ENCODE measurements around the gene PEA15.
A peak's percentile ranks its signal among the peaks of the same experiment; 100 is the strongest.

The PEA15 gene

GRCh38 chr1:160205242-160206035 is at the start of gene PEA15:
PEA15 (plus strand) TSS chr1:160205384; CDS start chr1:160211545, 6,161 bp downstream.
- DNase-seq (ENCODE audit: low spot score): peak; percentile 83

- no peak for DNase-seq (ENCODE audit: low spot score)
These were observed 48.8 kb upstream of the PEA15 start for GRCh38 chr1:160156361-160156760.

GRCh38 chr1:160157174-160157573 is 48.0 kb upstream of the PEA15 start:
- DNase-seq (ENCODE audit: low spot score): no peak

GRCh38 chr1:160158031-160158430 is 47.2 kb upstream of the PEA15 start:
- DNase-seq (ENCODE audit: low spot score): no peak

GRCh38 chr1:160158534-160158933 is 46.6 kb upstream of the PEA15 start:
- DNase-seq (ENCODE audit: low spot score): no peak

- no peak for DNase-seq (ENCODE audit: low spot score)
These were observed 45.3 kb upstream of the PEA15 start for GRCh38 chr1:160159846-160160245.

GRCh38 chr1:160161965-160162705 is 43.0 kb upstream of the PEA15 start:
- peak; percentile 64 for DNase-seq (ENCODE audit: low spot score)

GRCh38 chr1:160162931-160163330 is 42.3 kb upstream of the PEA15 start:
- DNase-seq (ENCODE audit: low spot score): no peak

GRCh38 chr1:160163615-160164014 is 41.6 kb upstream of the PEA15 start:
- DNase-seq (ENCODE audit: low spot score): no peak

GRCh38 chr1:160164121-160164520 is 41.1 kb upstream of the PEA15 start:
- DNase-seq (ENCODE audit: low spot score): no peak

- no peak for DNase-seq (ENCODE audit: low spot score)
These were observed 38.9 kb upstream of the PEA15 start for GRCh38 chr1:160166166-160166868.

- DNase-seq (ENCODE audit: low spot score): no peak
These were observed 38.1 kb upstream of the PEA15 start for GRCh38 chr1:160167056-160167455.

GRCh38 chr1:160167580-160167979 is 37.6 kb upstream of the PEA15 start:
- no peak for DNase-seq (ENCODE audit: low spot score)

- no peak for DNase-seq (ENCODE audit: low spot score)
These were observed 37.2 kb upstream of the PEA15 start for GRCh38 chr1:160168016-160168415.

GRCh38 chr1:160168609-160169369 is 36.4 kb upstream of the PEA15 start:
- no peak for DNase-seq (ENCODE audit: low spot score)

GRCh38 chr1:160169553-160170399 is 35.4 kb upstream of the PEA15 start:
- DNase-seq (ENCODE audit: low spot score): no peak

GRCh38 chr1:160171354-160171753 is 33.8 kb upstream of the PEA15 start:
- no peak for DNase-seq (ENCODE audit: low spot score)

- DNase-seq (ENCODE audit: low spot score): no peak
These were observed 33.2 kb upstream of the PEA15 start for GRCh38 chr1:160171980-160172379.

- DNase-seq (ENCODE audit: low spot score): no peak
These were observed 28.0 kb upstream of the PEA15 start for GRCh38 chr1:160177231-160177630.

- DNase-seq (ENCODE audit: low spot score): no peak
These were observed 27.5 kb upstream of the PEA15 start for GRCh38 chr1:160177667-160178066.

GRCh38 chr1:160178731-160179130 is 26.5 kb upstream of the PEA15 start:
- DNase-seq (ENCODE audit: low spot score): no peak

Measured in Ammon's horn (tissue), 1 donor.